GM11168 (cell line): Measurements from ENCODE around the gene ST3GAL4.

ENCODE experiments used
- in situ Hi-C: fragments of 300-500 bp; cut with MboI; formaldehyde crosslinking; loops from one replicate; pipeline ENCODE4 v1.12.0; 2022; ENCODE audit warnings: low sequenced_read_pairs; ENCODE audit not compliant: unreplicated experiment

ST3GAL4 gene

GRCh38 chr11:126460417-126461095 is 105.1 kb downstream of the ST3GAL4 start:
- in situ Hi-C loops: no loop called here

DNA sequence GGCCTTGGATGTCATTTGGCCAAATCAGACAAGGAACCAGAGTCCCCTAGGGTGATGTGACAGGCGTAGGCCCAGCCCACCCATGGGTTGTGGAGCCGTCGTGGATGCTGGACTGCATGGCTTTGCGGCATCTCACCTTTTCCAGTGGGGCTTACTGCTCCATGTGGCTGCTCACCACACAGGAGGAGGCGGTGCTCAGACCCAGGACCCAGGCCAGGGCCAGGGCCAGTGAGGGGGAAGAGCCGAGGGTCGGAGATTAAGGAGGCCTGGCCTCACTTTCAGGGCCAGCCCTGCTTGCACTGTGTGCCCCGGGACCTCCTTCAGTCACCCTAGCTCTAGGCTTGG is 105.6 kb downstream of the ST3GAL4 start:
- in situ Hi-C loops: no loop called here

DNA sequence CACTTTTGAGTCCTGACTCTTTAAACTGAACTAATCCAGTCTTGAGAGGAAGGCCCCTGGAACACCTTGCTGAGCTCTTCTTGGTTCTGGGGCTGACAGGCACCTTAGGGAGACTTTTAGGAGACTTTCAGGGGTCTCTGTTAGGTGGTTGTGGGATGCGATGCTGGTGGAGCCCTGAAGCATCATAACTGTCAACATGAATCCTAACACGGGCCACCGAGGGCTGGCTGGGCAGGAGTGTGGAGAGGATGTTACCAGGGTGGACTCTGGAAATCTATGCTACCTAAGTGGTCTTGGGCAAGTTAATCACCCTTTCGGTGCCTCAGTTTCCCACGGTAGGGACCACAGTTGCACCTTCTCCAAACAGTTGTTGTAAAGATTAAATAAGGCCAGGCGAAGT is 106.5 kb downstream of the ST3GAL4 start:
- in situ Hi-C loops: no loop called here

- in situ Hi-C loops: no loop called here
Observed at GRCh38 chr11:126462422-126462821, 106.9 kb downstream of the ST3GAL4 start.
